NCI-H69 (cell line): ENCODE data around the gene CDCA4.

ENCODE experiments used
- DNase-seq: peaks from one replicate; lab custom pipeline; 2025; lab: John Stamatoyannopoulos, UW

Gene CDCA4

DNA sequence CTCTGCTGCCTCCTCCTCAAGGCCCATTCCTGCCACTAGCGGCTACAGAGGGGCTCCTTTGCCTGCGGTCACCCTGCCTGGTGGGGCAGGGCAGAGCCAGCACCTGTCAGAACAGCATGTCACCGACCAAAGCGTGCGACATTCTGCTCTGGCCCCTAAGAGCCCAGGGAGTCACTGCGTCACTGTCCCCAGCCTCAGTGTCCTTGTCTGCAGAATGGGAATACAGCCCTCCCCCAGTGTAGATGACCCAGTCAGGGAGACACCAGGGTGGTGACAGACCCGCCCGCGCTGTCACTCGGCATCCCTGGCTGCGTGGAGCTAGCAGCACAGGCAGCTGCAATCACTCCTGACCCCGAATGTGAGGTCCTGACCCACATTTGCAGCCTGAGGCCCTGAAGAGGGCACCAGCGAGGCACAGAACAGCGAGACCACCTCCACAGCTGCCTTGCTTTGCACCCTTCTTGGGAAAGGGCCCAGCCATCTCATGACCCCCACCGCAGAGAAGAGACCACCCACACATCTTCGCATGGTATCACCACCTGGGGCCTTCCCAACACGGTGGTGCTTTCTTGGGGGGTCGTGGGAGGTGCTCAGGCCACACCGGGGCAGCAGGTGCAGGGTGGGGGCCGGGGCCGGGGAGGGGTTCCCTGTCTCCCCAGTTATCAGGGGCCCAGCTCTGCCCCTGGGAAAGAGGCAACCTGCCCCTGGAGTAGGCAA, 45.2 kb downstream of the CDCA4 start:
- peak; percentile 21 for DNase-seq

DNA sequence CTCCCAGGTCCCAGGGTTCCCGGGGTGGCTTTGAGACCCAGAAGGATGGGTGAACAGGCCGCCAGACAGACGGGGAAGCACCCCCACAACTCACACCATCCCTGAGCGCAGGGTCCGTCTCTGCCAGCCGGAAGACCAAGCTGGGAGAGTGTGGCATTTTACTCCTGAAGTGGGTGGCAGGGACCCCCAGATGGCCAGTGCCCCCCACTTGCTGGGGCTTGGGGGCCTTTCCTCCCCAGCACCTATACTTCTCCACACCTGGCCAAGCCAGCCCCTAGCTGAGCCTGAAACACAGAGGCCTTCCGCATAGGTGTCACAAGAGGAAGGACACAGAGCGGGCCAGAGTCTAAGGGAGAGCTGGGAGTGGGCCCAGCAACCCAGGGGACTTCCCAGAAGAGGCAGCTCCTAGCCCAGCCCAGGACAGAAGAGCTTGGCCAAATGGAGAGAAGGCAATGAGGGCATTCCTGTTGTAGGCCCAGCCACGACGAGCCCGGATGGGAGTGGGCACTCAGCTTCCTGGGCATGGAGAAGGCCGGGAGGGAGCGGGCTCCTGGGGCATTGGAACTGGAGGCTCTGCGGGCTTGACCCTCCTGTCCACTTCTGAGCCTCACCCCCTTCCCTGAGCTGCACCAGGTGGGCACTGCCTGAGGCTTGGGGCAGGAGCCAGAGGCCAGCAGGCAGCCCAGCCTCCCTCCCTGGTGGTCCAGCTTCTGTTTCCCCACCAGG, 46.1 kb downstream of the CDCA4 start:
- no peak for DNase-seq

DNA sequence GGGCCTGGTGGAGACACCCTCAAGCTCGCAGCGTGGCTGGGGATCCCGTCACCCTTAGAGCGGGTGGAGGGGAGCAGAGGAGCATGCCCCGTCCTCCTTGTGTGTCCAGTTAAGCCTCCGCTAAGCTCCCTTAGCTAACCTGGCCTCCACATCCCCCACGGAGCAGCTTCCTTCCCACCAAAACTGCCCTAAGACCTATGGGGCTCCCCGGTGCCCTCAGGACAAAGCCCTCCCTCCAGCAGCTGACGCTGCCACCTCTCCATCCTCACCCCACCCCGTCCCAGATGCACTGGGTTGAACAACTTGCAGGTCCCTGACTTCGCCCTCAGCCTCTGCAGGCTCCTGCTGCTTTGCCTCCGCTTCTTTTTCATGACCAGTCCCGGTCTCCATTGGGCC, 46.7 kb downstream of the CDCA4 start:
- no peak for DNase-seq

DNA sequence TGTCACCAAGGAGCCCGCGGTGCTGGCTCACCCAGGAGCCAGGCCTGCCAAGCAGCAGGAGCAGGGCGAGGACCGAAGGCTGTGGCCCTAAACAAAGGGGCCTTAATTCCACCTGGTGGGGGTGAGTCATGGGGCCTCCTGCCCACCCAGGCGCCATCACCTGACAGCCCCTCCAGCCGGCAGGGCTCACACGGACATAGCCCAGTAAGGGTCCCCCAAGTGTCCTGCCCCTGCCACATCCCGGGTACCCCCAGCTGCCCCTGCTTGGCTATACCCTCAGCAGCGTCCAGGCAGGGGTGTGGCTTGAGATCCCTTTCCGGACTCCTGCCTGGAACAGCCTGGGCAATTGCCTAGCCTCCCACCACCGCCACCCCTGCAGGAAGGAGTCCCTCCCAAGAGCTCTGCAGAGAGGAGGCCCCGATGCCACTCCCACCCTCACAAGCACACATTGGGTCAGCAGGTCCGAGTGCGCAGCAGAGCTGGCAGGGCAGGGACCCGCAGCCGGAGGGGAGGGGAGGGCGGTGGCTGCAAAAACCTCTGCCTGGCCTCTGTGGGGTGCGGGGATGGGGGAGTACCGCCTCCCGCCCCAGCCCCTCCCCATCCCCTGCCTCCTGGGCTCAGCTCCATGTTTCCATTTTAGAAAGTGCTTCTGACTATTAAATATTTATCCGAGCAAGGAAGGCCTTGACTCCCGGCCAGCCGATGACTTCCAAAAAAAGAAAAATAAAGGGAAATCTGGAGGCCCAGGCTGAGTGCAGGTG, 47.3 kb downstream of the CDCA4 start:
- no peak for DNase-seq

DNA sequence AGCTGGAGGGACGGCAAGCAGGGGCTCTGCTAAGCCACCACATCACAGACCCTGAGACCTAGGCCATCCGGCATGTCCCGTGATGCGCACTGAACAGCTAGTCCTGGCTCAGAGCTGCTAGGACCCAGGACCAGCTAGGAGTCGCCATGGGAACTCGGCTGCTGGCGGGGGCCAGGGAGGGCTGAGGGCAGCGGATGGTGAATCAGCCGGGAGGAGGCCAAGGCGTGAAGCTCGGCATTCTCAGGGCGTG, 47.8 kb downstream of the CDCA4 start:
- DNase-seq, result peak; percentile 45

DNA sequence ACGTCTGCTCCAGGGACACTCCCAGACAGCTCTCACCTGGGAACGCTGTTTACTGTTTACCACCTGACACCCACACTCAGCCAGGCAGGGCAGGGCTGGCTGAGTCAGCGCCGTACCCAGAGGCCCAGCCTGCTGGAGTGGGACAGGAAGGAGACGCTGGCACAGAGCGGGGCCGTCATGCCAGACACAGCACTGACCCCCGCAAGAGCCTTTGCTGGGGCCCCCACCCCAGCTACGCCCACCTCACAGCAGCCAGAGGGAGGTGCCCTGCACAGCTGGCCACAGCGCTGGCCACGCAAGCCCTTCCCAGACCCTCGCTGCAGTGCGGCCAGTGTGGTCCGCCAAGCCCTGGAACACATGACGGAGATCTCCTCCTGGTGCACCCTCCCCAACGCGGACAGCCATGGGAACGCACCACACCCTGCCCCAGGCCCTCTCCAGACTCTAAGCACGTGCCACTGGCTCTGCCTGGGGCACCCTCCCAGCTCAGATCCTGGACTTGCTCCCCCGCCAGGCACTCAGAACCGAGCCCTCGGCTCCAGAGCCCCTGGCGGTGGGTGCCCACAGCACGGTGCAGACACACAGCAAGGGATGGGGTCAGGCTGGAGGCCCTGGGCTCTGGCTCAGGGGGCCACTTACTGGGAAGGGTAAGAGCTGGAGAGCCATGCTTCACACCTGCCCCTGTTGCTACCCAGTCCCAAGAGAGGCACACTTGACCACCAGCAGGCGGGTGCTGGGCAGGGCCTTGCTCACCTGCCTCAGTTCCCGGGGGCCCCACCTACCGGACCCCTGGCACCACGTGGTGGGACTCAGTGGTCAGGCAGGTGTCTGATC, 48.4 kb downstream of the CDCA4 start:
- DNase-seq, result peak; percentile 60

DNA sequence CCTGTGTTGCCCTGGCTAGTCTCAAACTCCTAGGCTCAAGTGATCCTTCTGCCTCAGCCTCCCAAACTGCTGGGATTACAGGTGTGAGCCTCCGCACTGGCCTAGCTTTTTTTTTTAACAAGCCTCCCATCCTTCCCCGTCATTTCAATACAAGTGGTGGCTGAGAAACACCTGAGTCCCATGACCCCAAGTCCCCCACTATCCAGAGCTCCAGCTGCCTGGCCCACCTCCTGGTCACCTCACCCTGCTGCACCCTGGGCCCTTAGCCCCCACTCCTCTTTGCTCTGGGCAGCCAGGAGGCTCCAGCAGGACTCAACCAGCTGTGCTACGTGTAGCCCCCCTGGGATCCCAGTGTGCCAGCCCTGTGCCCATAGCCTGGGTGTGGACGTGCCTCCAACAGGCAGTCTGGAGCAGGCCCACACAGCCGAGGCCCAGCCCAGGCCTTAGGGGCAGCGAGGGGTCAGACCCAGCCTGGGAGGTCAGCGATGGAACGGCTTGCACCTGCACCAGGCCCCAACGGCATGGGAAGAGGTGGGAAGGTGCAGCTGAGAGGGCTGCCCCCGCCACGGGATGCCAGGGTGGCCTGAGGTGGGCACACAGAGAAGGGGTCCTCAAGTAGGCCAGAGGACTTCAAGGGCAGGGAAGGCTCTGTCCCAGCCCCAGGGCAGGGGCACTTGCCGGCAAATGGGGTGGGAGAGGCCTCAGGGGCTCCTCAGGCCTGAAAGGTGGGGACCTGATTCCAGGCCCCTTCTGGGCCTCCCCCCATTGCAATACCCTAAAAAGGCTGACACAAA, 49.2 kb downstream of the CDCA4 start:
- DNase-seq, result no peak

DNA sequence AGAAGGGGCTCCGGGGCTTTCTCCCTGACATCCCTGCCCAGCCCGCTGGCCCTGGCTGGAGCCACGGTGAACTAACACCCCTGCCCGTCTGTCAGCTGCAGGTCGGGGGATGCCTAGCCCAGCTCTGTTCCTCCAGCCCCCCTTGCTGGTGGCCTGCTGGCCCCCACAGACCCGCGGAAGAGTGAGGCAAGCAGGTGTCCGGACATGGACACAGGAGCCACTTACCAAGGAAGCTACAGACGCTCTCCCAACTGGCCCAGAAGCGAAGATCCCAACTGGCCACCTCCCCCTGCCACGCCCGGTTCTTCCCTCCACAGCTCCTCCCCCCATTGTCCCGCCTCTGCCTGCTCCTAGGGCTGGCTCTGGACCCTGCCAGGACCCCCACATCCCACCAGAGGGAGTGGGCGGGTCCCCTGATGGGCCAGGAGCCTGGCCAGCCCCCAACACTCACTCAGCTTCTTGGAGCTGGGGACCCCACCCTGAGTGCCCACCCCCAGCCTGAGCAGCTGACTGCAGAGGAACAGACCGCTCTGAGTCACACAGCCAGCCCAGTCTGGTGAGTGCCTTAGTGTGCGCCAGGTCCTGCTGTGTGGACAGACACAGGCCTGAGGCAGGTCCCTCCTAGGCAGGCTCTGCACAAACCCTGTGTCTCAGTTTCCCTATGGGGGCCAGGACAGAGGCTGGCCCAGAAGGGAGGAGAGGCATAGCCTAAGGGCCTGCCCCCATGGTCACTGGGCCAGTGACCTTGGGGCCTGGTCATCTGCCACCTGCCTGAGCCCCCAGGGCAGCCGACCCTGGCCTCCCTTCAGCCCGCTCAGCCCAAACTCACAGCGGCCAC, 50.4 kb downstream of the CDCA4 start:
- DNase-seq, result peak; percentile 24

DNA sequence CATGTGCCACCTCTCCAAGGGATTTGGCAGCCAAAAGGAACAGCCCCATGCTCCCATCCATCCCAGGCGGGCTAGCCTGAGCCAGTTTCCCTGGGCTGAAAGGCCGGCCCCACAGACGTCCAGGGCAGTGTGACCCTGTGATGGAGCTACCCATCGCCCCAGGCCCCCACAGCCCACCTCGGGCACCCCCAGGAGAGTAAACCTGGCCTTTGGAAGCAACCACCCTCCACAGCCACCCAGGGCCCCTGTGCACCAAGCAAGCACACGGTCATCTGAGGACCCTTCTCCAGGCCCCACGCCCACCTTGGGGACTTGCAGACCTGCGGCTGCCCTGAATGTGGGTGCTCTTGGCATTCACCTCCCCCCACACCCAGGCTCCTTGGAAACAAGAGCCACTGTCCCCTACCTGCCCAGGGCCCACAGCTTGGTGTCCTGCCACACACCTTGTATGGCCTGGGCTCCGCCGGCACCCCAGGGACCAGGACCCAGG, 51.1 kb downstream of the CDCA4 start:
- DNase-seq, result no peak

DNA sequence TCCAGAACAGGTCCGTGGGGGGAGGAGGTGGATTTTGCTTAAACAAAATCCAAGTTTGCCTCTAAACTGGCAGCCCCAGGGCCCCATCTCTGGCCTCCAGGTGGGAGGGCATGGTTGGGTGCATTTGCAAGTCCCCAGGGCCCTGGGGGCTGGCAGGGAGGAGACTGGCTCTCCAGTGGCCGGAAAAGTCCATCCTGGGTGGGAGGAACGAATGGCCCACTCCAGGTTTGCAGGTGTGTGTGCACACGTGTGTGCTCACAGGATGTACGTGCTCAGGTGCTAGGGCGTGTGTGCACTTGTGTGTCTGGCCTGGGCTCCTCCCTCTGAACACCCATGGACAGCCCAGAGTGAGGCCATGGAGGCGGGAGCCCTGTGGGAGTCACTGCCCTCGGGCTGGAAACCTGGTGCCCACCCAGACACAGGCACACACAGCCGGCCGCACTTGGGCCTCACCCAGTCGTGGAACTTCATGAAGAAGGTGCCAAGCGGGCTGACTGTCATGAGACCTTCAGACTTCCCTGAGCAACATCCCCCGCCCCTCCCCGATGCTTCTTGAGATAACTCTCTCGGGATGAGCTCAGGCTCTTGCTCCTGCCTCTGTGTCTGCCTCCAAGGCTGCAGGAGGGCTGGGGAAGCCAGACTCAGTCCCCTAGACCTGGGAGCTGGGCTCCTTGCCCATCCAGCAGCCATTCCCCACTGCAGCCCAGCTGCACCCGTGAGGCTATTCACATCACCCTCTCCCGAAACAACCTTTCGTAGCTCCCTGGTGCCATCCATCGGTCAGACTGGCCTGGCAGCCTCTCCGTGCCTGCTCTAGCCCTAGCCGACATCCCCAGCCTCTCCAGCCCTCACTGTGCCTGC, 52.1 kb downstream of the CDCA4 start:
- peak; percentile 69 for DNase-seq

DNA sequence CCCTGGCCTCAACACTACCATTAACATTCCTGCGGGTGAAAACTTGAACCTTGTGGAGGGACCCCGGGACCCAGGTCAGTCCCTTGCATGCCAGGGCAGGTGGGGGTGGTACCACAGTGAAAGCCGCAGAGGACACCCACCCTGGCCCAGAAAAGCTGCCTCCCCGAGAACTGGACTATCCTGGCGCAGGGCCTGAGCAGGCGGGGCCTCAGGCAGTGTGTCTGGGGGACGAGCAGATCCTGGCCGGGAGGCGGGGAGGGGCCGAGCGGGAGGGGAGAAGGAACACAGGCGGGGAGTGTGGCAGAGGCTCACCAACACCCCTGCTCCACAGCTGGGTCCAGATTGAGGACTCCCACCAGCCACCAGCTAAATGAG, 52.7 kb downstream of the CDCA4 start:
- peak; percentile 78 for DNase-seq

DNA sequence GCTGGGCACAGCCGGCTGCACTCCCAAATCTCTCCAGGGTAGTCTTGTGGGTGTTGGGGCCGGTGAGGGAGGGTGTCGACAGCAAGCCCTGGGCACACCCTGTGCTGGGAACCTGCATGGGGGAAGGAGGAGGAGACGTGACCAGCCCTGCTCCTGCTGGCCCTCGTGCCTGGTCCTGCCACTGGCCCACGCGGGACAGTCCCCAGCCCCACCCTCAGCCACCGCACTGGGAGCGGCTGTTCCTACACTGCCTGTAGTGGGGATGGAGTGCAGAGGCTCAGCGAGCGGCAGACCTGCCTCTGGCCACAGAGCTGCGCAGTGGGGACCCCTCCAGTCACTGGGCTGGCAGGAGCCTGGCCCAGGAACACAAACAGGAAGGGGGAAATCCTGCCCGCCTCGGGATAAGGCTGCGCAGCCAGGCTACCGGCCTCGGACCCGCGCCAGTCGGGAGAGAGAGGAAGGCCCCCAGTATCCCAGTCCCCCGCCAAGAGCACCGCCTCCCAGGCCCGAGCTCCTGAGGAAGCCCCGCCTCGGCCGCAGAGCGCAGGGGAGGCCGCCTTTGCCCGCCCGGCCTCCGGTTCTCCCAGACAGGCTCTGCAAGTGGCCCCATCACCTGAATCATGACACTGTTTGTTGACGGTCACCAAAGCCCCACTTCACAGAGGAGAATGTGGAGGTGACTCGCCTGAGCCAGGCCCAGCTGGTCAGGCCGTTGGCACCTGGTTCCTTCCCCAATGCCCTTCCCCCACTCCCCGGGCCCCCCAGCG, 53.3 kb downstream of the CDCA4 start:
- DNase-seq, result peak; percentile 74

DNA sequence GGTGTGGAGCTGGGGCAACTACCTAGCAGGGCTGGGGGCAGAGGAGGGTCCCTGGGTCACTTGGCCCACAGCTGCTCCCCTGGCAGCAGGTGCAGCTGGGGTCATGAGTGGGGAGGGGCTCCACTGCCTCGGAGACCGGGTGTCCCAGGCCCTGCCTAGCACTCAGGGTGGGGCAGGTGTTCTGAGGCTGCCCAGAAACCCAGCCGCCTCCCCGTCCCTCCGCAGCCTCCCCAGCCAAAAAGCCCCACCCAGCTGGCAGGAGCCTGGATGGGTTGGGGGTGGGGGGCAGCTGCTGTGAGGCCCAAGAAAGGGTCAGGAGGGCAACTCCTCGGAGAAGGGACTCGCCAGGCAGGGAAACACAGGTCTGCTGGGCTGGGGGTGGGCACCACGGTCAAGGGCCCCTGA, 53.9 kb downstream of the CDCA4 start:
- no peak for DNase-seq

DNA sequence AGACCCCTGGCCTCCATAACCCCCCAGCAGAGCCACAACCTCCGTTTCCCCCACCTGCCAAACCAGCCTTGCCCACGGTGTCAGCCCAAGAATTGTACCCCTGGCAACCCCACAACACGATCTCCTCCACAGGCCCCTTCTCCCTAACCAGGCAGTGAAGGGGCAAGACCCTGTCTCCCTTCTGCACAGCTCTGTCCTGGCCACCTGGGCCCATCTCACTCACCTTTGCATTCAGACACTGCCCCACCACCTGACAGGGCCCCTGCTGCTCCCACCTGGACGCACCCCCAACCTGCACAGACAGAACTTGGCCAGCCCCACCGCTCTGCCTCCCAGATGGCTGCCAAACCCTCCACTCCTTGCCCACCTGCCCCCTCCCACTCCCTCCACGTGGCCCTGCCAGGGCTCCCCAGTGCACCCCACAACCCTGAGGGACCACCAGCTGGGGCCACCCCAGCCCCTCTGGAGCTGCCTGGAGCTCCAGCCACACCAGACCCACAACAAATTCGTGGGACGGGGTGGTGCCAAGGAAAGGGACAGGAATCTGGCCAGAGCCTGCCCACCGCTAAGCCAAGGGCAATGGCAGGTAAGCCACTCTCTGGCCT, 54.5 kb downstream of the CDCA4 start:
- no peak for DNase-seq

DNA sequence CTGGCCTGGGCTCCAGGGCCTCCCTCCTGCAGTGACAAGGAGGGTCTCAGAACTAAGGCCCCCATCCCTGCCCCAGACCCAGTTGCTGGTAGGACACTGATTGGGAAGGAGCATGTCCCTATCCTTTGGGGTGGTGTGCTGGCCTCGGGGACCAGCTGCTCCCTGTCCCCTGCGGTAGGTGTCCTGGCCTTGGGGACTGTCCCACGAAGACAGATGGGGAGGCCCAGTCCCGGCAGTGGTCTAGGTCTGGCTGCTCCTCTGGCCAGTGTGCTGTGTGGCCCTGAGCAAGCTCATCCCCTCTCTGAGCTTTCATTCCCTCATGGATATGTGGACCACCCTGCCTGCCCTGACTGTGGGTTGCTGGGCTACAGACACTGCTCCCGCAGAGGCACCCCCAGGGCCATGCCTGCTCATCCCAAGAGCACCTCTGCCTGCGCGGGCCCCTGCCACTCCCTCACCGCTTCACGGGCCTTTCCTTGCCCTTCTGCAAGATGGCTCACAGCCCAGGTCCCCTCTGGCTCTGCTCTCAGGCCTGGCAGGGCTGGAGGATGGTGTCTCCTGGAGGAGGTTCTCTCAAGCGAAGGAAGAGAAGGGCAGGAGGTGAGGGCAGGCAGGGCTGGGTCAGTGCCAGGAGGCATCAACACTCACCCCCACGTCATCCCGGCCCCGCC, 55.2 kb downstream of the CDCA4 start:
- no peak for DNase-seq

DNA sequence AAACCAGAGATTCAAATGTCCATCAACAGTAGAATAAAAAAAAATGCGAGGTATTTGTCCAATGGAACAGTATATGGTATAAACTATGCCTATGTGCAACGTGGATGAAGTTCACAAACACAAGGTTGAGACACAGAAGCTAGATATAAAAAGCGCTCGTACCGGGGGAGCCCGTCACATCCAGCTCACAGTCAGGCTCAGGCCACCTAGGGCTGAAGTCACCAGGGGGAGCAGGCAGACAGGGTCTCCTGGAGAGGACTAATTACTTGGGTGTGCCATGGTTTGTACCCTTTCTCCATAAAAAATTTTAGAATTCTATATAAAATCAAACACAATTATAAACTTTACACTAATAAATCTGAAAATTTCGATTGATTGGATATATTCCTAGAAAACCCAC, 56.3 kb downstream of the CDCA4 start:
- DNase-seq, result no peak
